ENCODE data around the gene AP1G2. TPM values are rescaled to one million over a fixed set of nuclear protein-coding genes. Genes with fewer than 3 reads are reported as not detected.

The AP1G2 gene
- total RNA-seq, 1 experiment from 2014 or later, result 160 TPM

GRCh38 chr14:23557521-23557920 lies 10.1 kb downstream of the AP1G2 start:
- no TSS peak for BruUV-seq (replicated peaks)
- H3K36me3 ChIP-seq (ENCODE audit: control insufficient read depth, insufficient read depth, low read length), result peaks cover 5% of the 10 kb centered on the region
- peak overlapping the region; percentile 6 for H3K27ac Mint-ChIP-seq (ENCODE audit: unreplicated experiment)
- no peak overlapping the region for H3K4me3 ChIP-seq (ENCODE audit: low read depth, low read length)
- CTCF ChIA-PET, result interaction anchor here (7.3 kb wide), 1 partner anchor 80 kb away, joined by 50 read pairs; no protein-coding TSS in a partner anchor
- H3K9me3 Mint-ChIP-seq (ENCODE audit: unreplicated experiment), result no peaks in the 10 kb centered on the region
- POLR2A ChIA-PET, result no interaction called here
- no peaks in the 10 kb centered on the region for H3K27me3 ChIP-seq (replicated peaks; ENCODE audit: control insufficient read depth, insufficient read depth, low read length)
- peak overlapping the region; percentile 49 for H3K4me3 Mint-ChIP-seq (ENCODE audit: unreplicated experiment)
- H3K36me3 Mint-ChIP-seq (ENCODE audit: insufficient read depth, unreplicated experiment), result peaks cover 42% of the 10 kb centered on the region
- DNase-seq, result no peak
- no peaks in the 10 kb centered on the region for H3K9me3 ChIP-seq
- H3K4me1 Mint-ChIP-seq (ENCODE audit: low read depth, unreplicated experiment), result peaks cover 14% of the 10 kb centered on the region
- H3K27me3 Mint-ChIP-seq (ENCODE audit: insufficient read depth, unreplicated experiment), result no peaks in the 10 kb centered on the region
- TF ChIP-seq, protein P1, sequence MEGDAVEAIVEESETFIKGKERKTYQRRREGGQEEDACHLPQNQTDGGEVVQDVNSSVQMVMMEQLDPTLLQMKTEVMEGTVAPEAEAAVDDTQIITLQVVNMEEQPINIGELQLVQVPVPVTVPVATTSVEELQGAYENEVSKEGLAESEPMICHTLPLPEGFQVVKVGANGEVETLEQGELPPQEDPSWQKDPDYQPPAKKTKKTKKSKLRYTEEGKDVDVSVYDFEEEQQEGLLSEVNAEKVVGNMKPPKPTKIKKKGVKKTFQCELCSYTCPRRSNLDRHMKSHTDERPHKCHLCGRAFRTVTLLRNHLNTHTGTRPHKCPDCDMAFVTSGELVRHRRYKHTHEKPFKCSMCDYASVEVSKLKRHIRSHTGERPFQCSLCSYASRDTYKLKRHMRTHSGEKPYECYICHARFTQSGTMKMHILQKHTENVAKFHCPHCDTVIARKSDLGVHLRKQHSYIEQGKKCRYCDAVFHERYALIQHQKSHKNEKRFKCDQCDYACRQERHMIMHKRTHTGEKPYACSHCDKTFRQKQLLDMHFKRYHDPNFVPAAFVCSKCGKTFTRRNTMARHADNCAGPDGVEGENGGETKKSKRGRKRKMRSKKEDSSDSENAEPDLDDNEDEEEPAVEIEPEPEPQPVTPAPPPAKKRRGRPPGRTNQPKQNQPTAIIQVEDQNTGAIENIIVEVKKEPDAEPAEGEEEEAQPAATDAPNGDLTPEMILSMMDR (IDR thresholded peaks at IDR 0.05; ENCODE audit: insufficient read depth in 1 of 2, low read depth in 1 of 2, low read length in 1 of 2, severe bottlenecking in 1 of 2, unreplicated experiment in 1 of 2), result no peak
- intact Hi-C loops (cut with micrococcal nuclease; ENCODE audit: unreplicated experiment), result no loop called here
- H3K4me1 ChIP-seq, result 0 out of 2 replicates have a peak, but pooled peaks cover 6% of the 10 kb centered on the region

DNA sequence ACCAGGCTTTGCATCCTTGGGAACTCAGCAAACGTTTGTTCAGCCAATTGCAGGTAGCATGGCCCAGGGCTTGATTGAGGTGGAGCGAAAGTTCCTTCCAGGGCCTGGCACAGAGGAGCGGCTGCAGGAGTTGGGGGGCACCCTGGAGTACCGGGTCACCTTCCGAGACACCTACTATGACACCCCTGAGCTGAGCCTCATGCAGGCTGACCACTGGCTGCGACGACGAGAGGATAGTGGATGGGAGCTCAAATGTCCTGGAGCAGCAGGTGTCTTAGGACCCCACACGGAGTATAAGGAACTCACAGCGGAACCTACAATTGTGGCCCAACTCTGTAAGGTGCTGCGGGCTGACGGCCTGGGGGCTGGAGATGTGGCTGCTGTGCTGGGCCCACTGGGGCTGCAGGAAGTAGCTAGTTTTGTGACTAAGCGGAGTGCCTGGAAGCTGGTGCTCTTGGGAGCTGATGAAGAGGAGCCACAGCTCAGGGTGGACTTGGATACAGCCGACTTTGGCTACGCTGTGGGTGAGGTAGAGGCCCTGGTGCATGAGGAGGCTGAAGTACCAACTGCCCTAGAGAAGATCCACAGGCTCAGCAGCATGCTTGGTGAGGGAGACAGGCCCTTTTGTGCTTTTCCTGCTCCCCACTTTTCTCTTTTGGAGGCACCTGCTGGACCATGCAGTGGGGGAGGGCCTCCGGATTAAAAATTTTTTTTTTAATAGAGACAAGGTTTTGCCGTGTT lies 10.7 kb downstream of the AP1G2 start:
- no peak for DNase-seq
- POLR2A ChIA-PET, result no interaction called here
- BruUV-seq (replicated peaks), result no TSS peak

More for the DNA sequence above, 10.7 kb downstream of the AP1G2 start:
- no peaks in the 10 kb centered on the region for H3K9me3 Mint-ChIP-seq (ENCODE audit: unreplicated experiment)
- intact Hi-C loops (cut with micrococcal nuclease; ENCODE audit: unreplicated experiment), result no loop called here
- H3K9me3 ChIP-seq, result no peaks in the 10 kb centered on the region
- peak overlapping the region; percentile 97 for H3K4me3 ChIP-seq (ENCODE audit: low read depth, low read length)
- H3K27me3 ChIP-seq (replicated peaks; ENCODE audit: control insufficient read depth, insufficient read depth, low read length), result no peaks in the 10 kb centered on the region
- H3K27ac Mint-ChIP-seq (ENCODE audit: unreplicated experiment), result peak overlapping the region; percentile 91
- H3K36me3 Mint-ChIP-seq (ENCODE audit: insufficient read depth, unreplicated experiment), result peaks cover 41% of the 10 kb centered on the region
- CTCF ChIA-PET, result interaction anchor here (7.3 kb wide), 1 partner anchor 79 kb away, joined by 50 read pairs; no protein-coding TSS in a partner anchor
- peak overlapping the region; percentile 94 for H3K4me3 Mint-ChIP-seq (ENCODE audit: unreplicated experiment)
- peaks cover 14% of the 10 kb centered on the region for H3K4me1 Mint-ChIP-seq (ENCODE audit: low read depth, unreplicated experiment)
- H3K27me3 Mint-ChIP-seq (ENCODE audit: insufficient read depth, unreplicated experiment), result no peaks in the 10 kb centered on the region
- H3K4me1 ChIP-seq, result 0 out of 2 replicates have a peak, but pooled peaks cover 9% of the 10 kb centered on the region
- H3K36me3 ChIP-seq (ENCODE audit: control insufficient read depth, insufficient read depth, low read length), result peaks cover 4% of the 10 kb centered on the region
- TF ChIP-seq, protein P1 (IDR thresholded peaks at IDR 0.05; ENCODE audit: insufficient read depth in 1 of 2, low read depth in 1 of 2, low read length in 1 of 2, severe bottlenecking in 1 of 2, unreplicated experiment in 1 of 2), result no peak

Data from Caco-2 (cell line).